ENCODE results near the gene CCDC184.

Gene CCDC184

DNA sequence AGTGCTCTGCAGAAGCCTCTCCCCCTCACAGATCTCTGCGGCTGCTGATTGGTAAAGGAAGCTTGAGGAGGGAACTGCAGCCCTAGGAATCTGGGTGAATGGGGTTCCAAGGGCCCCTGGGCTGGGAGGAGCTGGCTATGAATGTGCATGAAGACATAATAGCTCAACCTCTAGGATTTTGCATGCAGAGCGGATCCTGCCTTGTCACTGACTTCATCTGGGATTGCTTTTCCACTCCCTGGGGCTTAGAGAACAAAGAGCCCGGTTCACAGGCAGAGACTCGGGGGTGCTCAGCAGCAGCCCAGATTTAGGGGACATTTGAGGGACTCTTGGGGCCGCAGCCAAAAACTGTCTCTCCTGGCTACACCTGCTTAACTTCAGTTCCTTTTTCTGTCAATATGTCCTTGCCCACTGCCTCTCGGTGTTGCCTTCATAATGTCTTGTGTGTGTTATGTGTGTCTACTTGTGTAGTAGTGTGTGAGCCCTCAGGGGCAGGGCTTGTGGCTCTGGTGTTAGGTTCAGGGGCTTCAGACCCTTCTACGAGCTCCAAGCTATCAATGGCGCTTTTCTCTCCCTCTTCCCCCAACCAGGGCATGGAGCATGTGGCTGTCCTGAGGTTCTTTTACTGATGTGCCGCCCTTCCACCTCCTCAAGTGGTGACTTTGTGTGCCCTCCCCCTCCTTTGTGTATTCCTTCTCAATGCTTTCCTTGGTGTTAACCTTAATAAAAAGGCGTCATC lies 1.9 kb downstream of the CCDC184 start:
- Histone ChIP-seq H3K4me3 (no peak overlapping the region), H3K27me3 (peaks cover 0 to 31% of the 10 kb centered on the region in 2 donors)
- DNase-seq, result no peak

DNA sequence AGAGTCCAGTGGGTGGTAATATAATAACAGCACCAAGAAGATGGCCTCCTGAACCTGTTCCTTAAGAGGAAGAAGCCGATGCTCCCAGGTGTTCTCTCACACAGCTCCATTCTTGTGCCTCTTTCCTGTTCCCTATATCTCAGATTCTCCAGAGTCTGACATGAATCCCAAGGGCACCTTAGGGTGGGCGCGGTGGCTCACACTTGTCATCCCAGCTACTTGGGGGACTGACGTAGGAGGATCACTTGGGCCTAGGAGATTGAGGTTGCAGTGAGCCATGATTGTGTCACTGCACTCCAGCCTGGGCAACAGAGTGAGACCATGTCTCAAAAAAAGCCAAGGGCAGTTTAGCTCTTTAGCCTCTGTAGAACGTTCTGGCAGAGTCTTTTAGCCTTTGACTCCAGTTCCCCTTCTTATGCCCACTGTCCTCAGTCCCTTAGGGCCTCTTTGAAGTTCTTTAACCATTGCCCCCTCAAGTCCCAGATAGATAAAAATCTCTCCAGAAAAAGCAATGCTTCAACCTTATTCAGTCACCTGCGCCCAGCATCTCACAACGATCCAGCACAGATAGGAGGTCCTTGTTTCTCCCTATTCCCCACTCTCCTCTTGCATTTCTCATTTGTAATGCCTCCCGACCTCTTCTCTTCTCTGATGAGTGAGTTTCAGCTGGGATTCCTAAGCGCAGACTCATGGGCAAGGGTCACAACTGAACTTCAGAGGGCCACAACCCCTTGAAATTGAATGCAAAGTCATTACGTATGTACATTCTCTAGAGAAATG lies 4.7 kb downstream of the CCDC184 start:
- intact Hi-C loops (cut with DNase I; ENCODE audit: low total_unique reads), result no loop called here
- Histone ChIP-seq H3K9me3 (no peaks in the 10 kb centered on the region), H3K27me3 (peaks cover 0 to 25% of the 10 kb centered on the region in 2 donors), H3K4me3 (no peak overlapping the region), H3K36me3 (no peaks in the 10 kb centered on the region), H3K4me1 (peaks cover 0 to 16% (median 12%) of the 10 kb centered on the region in 4 donors), H3K27ac (no peak overlapping the region)
- DNase-seq, result no peak
- no peak for TF ChIP-seq CTCF (IDR thresholded peaks at IDR 0.05)

More for the DNA sequence above, 1.9 kb downstream of the CCDC184 start:
- no peak for TF ChIP-seq CTCF (IDR thresholded peaks at IDR 0.05)
- Histone ChIP-seq H3K36me3 (no peaks in the 10 kb centered on the region), H3K4me1 (peaks cover 0 to 26% (median 16%) of the 10 kb centered on the region in 4 donors), H3K9me3 (no peaks in the 10 kb centered on the region), H3K27ac (no peak overlapping the region)
- intact Hi-C loops (cut with DNase I; ENCODE audit: low total_unique reads), result no loop called here

- Histone ChIP-seq H3K27me3 (peaks cover 0 to 14% of the 10 kb centered on the region in 2 donors), H3K27ac (no peak overlapping the region), H3K4me3 (no peak overlapping the region), H3K36me3 (no peaks in the 10 kb centered on the region), H3K9me3 (no peaks in the 10 kb centered on the region), H3K4me1 (peaks cover 0 to 5% (median under 1%) of the 10 kb centered on the region in 4 donors)
- intact Hi-C loops (cut with DNase I; ENCODE audit: low total_unique reads), result no loop called here
- peak; percentile 70 to 73 for DNase-seq
- TF ChIP-seq CTCF (IDR thresholded peaks at IDR 0.05), result peak; percentile 73 to 83
These were observed 6.1 kb downstream of the CCDC184 start for GRCh38 chr12:48189331-48190125.

DNA sequence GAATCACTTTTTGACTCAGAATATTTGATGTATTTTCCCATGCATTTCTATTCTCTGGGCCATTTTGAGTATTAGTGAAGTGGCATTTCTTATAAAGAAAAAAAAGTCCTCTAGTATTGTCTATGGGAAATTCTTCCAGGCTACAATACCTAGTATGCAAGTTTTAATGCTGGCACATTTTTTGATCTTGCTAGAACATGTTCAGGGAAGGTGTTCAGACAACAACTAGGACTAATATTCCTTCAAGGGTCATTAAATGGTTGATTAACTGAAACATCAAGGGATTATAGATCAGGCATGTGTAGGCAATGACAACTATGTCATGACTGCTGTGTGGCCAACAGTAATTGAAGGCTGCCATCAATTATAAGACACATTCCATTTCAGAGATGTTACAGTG lies 7.7 kb downstream of the CCDC184 start:
- no peaks in the 10 kb centered on the region for H3K4me1 ChIP-seq
- H3K36me3 ChIP-seq, result no peaks in the 10 kb centered on the region
- H3K9me3 ChIP-seq, result no peaks in the 10 kb centered on the region
- no peak for DNase-seq
- intact Hi-C loops (cut with DNase I; ENCODE audit: low total_unique reads), result no loop called here
- H3K27ac ChIP-seq, result no peak overlapping the region
- H3K27me3 ChIP-seq, result peaks cover 0 to 7% of the 10 kb centered on the region in 2 donors
- H3K4me3 ChIP-seq, result no peak overlapping the region
- TF ChIP-seq CTCF (IDR thresholded peaks at IDR 0.05), result no peak

DNA sequence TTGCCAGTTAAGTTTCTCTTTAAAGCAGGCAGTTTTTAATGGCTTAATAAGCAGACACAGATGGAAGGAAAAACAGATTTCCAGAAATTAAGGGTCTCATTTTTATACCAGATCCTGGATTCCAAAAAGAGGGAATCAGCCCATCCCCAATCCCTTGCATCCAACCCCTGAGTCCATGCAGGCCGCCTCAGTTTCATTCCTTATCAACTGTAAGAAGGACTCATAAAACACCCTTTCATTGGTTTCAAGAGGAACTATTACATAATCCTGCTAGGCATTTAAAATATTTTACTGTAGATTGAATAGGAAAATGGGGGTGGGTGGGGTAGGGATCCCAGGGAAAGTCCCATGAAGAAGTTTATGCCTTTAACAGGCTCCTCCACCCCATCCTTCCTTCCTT lies 9.4 kb downstream of the CCDC184 start:
- H3K4me1 ChIP-seq, result peaks cover 0 to 7% (median 5%) of the 10 kb centered on the region in 4 donors
- intact Hi-C loops (cut with DNase I; ENCODE audit: low total_unique reads), result no loop called here

More for the DNA sequence above, 9.4 kb downstream of the CCDC184 start:
- H3K27me3 ChIP-seq, result peaks cover 0 to 7% of the 10 kb centered on the region in 2 donors
- no peaks in the 10 kb centered on the region for H3K36me3 ChIP-seq
- DNase-seq, result no peak
- no peak for TF ChIP-seq CTCF (IDR thresholded peaks at IDR 0.05)
- H3K27ac ChIP-seq, result no peak overlapping the region
- H3K4me3 ChIP-seq, result no peak overlapping the region
- no peaks in the 10 kb centered on the region for H3K9me3 ChIP-seq

All from tibial artery (tissue), 4 donors.